DOHH2 (cell line): ENCODE results near the gene NOC4L.

Source experiments
- CTCF ChIP-seq: fragments of 200-600 bp; sonication (generic); IDR thresholded peaks from one replicate; pipeline ENCODE4 v1.5.1; 2014; ENCODE audit warnings: antibody characterized with exemption, mild to moderate bottlenecking, low read depth, low read length; ENCODE audit not compliant: poor library complexity, severe bottlenecking
- EZH2phosphoT487 ChIP-seq: fragments of 200-600 bp; sonication (generic); IDR thresholded peaks from 2 replicates; pipeline ENCODE4 v1.6.1; 2017; ENCODE audit warnings: borderline replicate concordance, mild to moderate bottlenecking, antibody characterized with exemption, low read length, moderate library complexity, mixed read lengths

GRCh38 chr12:132157733-132158409, 13.6 kb downstream of the NOC4L start:
- TF ChIP-seq CTCF (no peak), EZH2phosphoT487 (no peak)
